ENCODE results near the gene MGAT1. TPM values are rescaled to one million over a fixed set of nuclear protein-coding genes. Genes with fewer than 3 reads are reported as not detected.
"Not testable (repeated sequence)": the region's sequence is repeated elsewhere in the genome, so short reads cannot be mapped to it uniquely, and the experiment has no call there.

Gene MGAT1
- 134 and 183 TPM in 2 replicates for total RNA-seq

DNA sequence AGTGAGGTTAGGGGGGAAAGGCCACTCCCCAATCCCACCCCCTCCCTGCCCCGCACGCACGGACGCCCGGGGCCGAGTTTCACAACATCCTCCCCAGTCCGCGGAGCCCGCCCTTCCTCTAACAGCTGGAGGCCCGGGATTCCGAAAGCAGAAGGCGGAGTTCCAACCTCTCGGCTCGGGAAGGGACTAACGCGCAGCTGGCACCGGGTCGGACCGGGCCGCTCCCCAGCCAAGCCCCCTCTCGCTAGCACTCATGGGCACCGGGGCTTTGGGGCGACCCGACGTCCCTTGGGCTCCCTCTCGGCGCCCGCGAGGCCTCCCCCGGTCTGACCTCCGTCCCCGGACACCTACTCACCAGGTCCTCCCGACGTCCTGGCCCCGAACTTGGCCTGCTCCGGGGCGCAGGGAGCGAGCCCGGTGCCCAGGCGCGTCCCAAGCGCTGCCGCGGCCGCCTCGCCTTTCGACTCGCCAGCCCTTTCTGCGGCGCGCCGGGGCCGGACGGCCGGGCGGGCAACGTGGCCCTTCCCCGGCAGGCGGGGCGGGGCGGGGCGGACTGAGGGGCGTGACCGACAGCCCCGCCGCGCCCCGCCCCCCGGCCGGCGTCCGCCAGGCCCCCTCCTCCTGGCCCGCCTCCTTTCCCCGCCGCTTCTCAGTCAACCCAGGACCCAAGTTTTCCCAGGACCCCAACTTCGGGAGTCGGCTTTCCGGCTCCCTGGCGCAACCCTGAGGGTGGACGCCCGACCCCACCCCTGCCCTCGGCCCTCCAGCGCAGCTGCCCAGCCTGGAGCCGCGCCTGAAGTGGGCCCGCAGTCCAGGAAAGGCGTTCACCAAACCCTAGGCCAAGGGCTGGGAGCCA lies at the start of gene MGAT1:
TSS of gene MGAT1 (minus strand) at position 482 of the 856 bp plus-strand sequence. CDS start 9,835 bp downstream, outside the sequence.
- DNase-seq (ENCODE audit: extremely low read depth, low read depth, low spot score), result no peak

GRCh38 chr5:180850434-180851078 lies 48.0 kb upstream of the MGAT1 start:
- no peak for DNase-seq (ENCODE audit: extremely low read depth, low read depth, low spot score)

DNA sequence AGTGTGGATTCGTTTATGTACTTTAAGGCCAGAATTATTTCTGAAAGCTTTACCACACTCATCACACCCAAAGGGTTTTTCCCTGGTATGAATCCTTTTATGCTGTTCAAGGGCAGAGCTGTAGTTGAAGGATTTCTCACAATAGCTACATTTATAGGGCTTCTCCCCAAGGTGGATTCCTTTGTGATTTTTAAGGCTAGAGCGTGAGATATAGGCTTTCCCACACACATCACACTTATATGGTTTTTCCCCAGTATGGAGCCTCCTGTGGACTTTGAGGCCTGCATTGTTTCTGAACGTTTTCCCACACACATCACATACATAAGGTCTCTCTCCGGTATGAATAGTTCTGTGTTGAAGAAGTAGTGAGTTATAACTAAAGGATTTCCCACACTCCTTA lies 47.2 kb upstream of the MGAT1 start:
- no peak for DNase-seq (ENCODE audit: extremely low read depth, low read depth, low spot score)

GRCh38 chr5:180848878-180849277 lies 46.3 kb upstream of the MGAT1 start:
- DNase-seq (ENCODE audit: extremely low read depth, low read depth, low spot score), result no peak

DNA sequence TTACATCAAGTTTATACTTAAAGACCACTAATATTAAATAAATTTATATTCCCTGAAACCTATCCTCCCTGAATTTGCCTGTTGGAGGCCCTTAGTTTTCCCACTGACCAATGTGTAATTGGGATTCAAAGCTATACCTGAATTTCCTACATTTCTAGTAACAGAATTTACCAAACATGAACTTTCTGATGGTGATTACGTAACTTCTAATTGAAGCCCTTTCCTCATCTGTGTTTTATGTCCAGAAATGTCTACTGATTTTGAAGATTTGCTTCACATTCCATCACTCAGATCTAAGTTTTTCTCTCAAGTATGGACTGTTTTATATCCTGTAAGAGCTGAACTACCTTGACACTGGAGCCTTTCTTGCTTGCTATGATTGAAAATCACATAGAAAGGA lies 45.7 kb upstream of the MGAT1 start:
- no peak for DNase-seq (ENCODE audit: extremely low read depth, low read depth, low spot score)

GRCh38 chr5:180847026-180847425 lies 44.4 kb upstream of the MGAT1 start:
- DNase-seq (ENCODE audit: extremely low read depth, low read depth, low spot score), result no peak

- DNase-seq (ENCODE audit: extremely low read depth, low read depth, low spot score), result no peak
These were observed 42.3 kb upstream of the MGAT1 start for GRCh38 chr5:180844858-180845257.

DNA sequence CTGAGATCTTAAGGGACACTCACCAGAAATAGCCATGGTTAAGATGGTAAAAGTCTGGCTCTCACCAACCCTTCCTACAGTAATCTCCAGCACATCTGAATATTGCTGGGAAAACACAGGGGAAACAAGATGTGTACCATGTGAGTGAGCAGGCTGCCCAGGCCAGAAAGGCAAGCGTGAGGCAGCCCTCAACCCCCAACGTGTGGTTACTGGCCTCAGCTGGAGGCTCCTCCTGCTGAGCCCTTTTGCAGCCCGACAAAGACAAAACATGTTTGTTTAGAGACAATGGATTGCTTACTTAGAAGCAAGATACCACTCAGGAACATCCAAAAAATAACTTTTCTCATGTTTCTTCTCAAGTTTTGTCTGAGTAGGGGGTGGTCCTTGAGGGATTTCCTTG lies 41.8 kb upstream of the MGAT1 start:
- DNase-seq (ENCODE audit: extremely low read depth, low read depth, low spot score), result no peak

DNA sequence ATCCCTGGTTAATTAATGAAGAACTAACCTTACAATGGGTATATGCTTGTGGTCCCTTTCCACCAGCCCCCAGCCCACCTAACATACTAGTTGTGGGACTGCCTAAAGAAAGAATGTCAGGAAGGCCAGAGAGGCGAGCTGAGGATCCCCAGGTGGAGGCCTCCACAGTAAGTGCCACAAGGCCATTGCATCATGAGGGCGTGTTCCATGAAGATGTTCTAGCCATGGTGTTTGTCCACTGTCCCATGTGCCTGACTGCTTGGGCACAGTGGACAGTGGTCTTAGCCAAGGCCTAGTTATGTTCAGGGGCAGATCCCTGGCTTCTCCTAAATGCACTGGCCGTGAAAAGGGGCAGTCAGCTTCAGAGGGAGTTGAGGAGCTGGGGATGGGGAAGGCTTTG lies 37.3 kb upstream of the MGAT1 start:
- DNase-seq (ENCODE audit: extremely low read depth, low read depth, low spot score), result no peak

- DNase-seq (ENCODE audit: extremely low read depth, low read depth, low spot score), result no peak
These were observed 36.6 kb upstream of the MGAT1 start for GRCh38 chr5:180839227-180839626.

DNA sequence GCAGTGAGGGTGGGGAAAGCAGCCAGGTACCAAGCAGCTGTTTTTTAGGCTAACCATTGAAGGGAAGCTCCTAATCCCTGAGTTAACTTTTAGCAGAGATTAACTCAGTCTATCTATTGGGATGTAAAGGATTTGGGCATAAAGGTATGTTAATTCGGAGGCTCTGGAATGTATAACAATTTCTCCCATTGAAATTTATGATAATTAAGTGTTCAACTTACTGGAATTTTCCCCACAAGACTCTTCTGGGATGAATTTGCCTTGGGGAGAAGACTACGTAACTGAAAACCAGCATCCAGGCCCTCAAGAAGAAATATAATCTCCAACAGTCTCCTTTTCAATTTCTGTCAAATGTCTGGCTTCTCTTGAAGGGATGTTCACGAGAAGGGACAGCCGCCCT lies 34.9 kb upstream of the MGAT1 start:
- no peak for DNase-seq (ENCODE audit: extremely low read depth, low read depth, low spot score)

DNA sequence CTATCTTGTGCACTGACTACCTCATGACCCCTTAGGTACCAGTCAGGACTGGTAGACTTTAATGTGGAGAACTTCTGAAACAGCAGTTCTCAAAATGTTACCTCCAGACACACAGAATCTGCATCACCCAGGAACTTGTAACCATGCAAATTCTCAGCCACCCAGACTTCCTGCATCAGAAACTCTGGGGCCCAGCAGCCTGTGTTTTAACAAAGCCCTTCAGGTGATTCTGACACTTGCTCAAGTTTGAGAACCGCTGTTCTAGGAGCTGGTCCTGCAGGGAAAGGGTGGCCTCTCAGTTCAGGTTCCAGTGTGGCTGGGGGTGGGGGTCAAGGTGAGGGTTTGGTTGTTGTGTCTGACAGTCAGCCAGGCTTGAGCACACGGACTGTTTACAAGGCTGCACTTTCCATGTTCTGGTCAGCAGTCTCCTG lies 30.0 kb upstream of the MGAT1 start:
- DNase-seq (ENCODE audit: extremely low read depth, low read depth, low spot score), result no peak

DNA sequence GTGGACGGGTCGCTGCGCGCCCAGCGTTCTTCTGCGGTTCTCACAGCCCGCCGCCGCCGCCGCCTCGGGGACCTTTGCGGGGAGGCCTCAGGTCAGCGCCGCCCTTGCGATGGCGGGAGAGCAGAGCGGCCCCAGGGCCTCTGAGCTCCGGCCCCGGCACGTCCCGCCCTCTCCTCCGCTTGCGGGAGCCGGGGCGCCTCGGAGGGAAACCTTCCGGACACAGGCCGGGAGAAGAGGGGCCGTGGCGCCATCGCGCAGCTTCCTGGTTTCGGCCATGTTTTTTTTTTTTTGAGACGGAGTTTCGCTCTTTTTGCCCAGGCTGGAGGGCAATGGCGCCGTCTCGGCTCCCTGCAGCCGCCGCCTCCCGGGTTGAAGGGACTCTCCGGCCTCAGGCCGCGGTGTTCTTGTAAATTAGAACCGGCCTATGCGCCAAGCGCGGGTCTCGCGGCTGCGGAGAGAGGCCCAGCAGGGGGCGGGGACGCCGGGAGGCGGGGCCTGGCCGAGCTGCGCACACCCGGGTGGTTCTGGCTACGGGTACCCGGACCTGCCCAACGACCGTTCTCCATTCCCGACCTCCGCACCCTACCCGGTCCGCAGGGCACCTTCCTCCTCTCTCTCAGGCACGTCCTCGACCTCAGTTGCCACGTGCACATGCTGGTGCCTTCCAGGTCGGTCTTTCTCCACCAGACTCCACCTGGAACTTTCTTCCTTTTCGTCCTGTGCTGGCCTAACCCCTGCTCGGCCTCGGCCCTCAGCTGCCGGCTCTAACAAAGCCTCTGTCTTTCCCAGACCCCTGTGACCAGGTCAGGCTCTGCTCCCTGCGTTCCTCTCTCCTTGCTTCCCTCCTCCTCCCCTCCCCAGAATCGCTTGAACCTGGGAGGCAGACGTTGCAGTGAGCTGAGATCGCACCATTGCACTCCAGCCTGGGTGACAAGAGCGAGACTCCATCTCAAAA lies 28.8 kb upstream of the MGAT1 start:
- no peak for DNase-seq (ENCODE audit: extremely low read depth, low read depth, low spot score)

- DNase-seq (ENCODE audit: extremely low read depth, low read depth, low spot score), result no peak
These were observed 27.9 kb upstream of the MGAT1 start for GRCh38 chr5:180830253-180831138.

- DNase-seq (ENCODE audit: extremely low read depth, low read depth, low spot score), result no peak
These were observed 27.1 kb upstream of the MGAT1 start for GRCh38 chr5:180829726-180830125.

DNA sequence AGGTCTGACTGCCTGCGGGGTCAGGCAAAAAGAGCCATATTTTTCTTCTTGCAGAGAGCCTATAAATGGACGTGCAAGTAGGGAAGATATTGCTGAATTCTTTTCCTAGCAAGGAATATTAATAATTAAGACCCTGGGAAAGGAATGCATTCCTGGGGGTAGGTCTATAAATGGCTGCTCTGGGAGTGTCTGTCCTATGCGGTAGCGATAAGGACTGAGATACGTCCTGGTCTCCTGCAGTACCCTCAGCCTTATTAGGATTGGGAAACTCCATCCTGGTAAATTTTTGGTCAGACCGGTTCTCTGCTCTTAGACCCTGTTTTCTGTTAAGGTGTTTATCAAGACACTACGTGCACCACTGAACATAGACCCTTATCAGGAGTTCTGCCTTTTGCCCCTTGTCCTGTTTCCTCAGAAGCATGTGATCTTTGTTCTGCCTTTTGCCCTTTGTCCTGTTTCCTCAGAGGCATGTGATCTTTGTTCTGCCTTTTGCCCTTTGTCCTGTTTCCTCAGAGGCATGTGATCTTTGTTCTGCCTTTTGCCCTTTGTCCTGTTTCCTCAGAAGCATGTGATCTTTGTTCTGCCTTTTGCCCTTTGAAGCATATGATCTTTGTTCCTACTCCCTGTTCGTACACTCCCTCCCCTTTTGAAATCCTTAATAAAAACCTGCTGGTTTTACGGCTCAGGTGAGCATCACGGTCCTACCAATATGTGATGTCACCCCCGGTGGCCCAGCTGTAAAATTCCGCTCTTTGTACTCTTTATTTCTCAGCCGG lies 26.3 kb upstream of the MGAT1 start:
- DNase-seq (ENCODE audit: extremely low read depth, low read depth, low spot score), result not testable (repeated sequence)

- DNase-seq (ENCODE audit: extremely low read depth, low read depth, low spot score), result not testable (repeated sequence)
These were observed 24.8 kb upstream of the MGAT1 start for GRCh38 chr5:180827374-180827773.

GRCh38 chr5:180825768-180826525 lies 23.3 kb upstream of the MGAT1 start:
- no peak for DNase-seq (ENCODE audit: extremely low read depth, low read depth, low spot score)

All from glomerular endothelial cell (primary cell).